AML-193 (cell line): ENCODE results near the gene POP4.

Experiments used
- DNase-seq, 2 experiments: peaks; one replicate each; lab custom pipeline; 2025; lab: John Stamatoyannopoulos, UW

Gene POP4

DNA sequence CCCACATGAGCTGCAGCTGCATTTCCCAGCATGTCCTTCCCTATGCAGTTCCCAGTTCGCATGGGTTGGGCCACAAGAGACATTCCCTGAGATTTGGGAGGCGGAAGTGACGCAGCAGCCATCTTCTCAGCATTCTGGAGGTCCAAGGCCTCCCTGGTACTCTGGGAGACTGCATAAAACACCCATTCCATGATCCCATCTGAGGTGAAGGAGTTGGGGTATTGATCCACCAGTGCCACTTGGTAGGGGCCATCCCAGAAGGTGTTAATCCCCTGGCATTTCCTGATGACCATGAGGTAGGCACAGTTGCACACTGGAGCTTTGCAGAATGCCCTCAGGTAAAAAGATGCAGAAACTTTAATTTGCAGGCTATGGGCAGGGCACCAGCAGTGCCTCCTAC lies 25.4 kb downstream of the POP4 start:
- no peak for DNase-seq

DNA sequence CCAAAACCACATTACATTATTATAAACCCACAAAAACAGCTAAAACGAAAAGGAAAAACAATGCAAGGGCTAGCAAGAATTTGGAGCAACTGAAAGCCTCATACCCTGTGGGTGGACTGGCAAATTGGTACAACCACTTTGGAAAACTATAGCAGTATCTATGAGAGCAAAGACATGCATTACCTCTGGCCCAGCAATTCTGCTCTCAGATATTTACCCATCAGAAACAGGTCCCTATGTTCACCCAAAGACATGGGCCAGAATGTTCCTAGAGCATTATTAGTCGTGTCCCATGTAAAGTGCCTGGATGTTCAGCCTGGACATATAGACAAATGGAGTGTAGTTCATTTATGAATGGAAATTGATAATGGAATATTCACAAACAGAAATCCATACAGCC lies 27.9 kb downstream of the POP4 start:
- DNase-seq = no peak

DNA sequence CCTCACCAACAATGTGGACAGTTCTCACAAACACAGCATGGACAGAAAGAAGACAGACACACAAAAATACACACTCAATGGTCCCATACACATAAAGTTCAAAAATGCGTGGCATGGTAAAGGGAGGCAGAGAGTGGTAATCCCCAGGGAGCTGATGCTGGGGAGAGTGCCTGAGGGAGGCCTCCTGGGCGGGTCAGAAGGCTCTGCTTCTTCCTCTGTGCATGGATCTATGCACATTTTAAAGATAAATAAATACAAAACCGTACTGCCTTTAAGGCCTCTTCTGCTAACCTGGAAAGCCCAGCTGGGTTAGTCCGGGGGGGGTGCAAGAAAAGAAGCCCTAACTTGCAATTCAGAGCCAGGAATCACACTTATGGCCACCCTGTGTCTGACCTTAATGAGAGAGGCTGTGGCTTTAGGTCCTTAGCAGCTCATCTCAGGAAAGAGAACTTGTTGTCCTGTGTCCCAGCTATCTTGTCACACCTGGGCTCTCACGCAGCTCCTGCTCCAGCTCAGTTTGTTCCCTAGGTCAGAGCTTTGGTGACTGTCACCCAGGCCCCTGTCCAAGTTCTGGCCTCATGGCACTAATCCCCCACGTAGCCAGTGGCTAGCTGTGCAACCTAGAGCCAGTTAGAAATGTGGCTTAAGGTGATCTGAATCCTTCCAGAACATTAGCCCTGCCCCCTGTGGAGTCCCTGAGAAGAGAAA lies 28.5 kb downstream of the POP4 start:
- no peak for DNase-seq

DNA sequence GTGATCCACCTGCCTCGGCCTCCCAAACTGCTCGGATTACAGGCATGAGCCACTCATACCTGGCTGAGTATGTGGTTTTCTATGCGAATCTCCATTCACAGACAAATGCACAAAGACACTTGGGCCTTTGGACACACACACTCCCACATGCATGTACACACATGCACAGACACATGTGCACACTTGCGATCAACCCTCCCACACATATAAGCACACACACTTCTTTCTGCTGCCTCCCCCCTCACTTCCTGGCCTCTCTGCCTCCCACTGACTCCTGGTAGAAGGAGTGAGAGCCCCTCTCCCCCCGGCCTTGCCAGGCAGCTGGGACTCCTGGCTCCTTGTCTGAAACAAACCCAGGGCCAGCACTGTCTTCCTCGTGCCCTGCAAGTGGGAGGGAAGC lies 29.9 kb downstream of the POP4 start:
- DNase-seq = no peak

DNA sequence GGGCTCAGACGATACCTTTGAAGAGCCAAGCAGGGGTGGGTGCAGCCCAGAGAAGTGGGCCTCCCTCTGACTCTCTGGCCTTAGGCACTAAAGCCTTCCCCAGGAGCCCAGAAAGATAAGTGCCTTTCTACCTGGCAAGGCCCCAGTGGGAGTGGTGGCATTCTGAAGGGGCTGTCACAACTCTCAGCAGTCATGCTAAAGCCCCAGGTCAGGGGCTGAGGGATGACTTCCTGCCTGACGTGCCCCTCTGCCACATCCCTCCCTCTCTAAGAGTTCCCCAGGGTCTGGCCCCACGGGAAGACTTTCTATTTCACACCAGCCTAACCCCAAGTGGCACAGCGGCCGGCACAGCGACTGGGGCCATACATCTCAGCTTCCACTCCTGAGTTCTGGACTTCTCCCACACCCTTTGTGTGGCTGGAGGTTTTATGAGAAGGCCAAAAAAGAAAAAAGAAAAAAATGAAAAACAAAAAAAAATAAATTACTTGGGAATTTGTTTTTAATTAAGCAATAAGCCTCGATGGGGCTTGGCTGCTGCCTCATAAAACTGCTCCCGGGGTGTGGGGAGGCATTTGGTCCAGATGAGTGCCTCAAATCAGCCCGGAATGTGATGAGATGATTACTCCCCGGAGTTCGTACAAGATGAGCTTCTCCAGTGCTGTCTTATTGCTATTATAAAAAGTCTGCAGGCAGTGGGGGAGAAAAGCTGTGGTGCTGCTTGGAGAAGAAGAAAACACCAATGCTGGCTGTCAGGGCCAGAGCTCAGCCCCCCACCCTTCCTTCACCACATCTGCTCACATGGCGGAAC lies 30.7 kb downstream of the POP4 start:
- DNase-seq = no peak

DNA sequence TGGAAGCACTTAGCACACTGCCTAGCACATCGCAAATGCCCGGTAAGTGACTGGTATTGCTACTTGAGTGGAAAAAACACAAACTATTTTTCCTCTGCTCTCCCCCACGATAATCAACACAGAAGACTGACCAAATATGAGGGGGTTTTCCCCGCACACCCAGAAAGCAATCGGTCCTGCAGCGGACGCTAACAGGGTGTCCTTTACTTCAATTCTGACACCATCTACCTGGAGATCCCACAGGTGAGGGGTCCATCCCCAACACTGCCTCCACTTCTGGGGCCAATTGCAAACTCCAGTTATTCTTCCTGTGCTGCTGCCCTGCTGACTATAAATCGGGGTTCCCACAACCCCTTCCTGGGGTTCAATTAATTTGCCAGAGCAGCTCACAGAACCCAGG lies 33.0 kb downstream of the POP4 start:
- DNase-seq = no peak

DNA sequence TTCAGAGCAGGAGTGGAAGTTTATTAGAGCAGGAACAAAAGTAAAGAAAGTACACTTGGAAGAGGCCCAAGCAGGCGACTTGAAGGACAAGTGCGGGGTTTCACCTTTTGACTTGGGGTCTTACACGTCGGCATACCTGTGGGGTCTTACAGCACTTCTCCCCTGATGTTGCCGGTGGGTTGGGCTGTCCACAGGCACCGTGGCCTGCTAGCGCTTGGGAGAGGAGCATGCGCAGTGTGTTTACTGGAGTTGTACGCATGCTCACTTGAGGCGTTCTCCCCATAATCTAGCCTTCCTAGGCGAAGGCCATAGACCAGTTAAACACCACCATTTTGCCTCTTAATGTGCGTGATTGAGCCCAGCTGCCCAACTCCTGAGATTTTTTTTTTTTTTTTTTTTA lies 34.1 kb downstream of the POP4 start:
- DNase-seq = no peak

DNA sequence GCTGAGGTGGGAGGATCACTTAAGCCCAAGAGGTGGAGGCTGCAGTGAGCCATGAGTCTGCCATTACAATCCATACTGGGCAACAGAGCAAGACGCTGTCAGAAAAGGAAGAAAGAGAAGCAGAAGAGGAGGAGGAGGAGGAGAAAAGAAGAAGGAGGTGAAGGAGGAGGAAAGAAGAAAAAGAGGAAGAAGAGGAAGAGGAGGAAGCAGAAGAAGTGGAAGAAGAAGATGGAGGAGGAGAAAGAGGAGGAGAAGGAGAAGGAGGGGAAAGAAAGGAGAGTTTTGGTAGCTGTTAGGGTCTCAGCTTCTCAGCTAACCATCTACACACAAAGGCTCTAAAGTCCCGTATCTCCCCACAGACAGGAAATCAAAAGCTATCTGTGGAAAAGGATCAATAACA lies 35.5 kb downstream of the POP4 start:
- DNase-seq = no peak

DNA sequence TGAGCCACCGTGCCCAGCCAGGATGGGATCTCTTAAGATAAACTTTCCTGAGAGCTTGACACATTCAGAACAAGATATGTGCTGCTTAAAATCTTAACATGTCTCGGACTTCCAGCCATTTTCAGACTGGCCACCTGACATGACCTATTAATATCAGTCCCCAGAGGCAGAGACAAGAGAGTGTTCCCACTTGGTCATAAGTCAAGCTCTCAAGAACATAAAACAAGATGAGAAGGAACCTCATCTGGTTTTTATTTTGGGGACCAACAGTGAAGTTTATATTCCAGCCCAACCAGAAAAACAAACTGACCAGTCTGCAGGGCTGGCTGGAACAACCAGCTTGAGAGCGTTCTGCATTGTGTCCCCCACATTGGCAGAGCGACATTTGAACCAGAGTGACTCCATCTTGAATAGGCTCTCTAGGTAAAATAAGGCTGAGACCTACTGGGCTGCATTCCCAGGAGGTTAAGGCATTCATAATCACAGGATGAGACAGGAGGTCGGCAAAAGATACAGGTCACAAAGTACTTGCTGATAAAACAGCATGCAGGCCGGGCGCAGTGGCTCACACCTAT lies 37.4 kb downstream of the POP4 start:
- no peak for DNase-seq

DNA sequence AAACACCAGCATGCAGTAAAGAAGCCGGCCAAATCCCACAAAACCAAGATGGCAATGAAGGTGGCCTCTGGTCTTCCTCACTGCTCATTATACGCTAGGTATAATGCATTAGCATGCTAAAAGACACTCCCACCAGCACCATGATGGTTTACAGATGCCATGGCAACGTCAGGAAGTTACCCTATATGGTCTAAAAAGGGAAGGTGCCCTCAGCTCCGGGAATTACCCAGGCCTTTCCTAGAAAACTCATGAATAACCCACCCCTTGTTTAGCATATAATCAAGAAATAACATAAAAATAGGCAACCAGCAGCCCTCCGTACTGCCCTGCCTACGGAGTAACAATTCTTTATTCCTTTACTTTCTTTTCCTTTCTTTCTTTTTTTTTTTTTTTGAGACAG lies 38.1 kb downstream of the POP4 start:
- no peak for DNase-seq

DNA sequence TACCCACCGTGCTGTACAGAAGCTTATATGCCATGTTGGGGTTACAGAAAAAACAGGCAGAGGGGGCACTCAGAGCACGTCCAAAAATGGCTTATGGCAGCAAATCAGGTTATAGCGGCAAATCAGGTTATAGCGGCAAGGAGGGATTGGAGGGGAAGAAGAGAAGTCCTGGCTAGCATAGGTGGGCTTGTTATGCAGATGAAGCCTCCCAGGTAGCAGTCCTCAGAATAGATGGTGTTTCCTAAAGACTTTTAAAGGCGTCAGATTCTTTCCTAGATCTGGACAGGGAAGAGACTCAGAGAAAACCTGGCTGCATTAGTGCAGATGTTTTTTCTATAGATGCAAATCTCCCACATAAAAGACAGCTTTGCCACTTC lies 39.4 kb downstream of the POP4 start:
- no peak for DNase-seq

DNA sequence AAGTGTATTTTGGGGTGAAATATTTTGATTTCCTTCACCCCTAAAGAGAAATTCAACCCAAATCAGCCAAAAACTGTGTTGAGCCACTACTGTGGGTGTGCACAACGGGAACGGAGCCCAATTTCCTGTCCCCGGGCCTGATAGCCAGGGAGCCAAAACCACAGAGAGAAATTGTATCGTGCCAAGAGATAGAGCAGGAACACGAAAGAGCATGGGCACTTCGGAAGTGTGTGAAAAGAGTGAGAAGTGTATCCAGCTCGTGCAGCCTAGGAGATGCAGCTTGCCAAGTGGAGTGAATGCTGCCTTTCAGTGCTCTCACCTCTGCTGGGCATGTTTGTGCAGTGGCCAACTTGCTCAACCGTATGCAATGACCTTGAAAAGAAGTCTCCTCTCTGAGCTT lies 39.8 kb downstream of the POP4 start:
- peak; percentile 53 to 64 for DNase-seq

DNA sequence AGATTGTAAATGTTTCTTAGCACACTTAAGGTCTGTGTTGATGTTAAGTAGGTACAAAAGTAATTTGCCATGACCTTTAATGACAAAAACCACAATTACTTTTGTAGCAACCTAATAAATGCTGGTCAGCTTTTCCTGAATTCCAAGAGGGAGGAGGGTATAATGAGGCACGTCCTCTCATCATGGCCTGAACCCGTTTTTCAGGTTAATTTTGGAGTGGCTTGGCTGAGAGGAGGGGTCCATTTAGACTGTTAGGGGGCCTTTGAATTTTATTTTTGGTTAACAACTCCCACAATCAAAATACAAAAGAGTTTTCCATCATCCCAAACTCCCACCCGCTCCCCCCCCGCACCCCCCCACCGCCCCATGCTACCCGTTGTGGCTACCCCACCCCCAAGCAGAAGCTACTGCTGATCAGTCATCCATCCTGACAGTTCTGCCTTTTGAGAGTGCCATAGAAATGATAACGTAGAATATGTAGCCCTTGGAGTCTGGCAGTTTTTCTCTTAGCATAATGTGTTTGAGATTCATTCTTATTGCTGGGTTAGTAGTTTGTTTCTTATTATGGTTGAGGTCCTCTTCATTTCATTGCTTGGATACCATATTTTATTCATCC lies 44.8 kb downstream of the POP4 start:
- no peak for DNase-seq

DNA sequence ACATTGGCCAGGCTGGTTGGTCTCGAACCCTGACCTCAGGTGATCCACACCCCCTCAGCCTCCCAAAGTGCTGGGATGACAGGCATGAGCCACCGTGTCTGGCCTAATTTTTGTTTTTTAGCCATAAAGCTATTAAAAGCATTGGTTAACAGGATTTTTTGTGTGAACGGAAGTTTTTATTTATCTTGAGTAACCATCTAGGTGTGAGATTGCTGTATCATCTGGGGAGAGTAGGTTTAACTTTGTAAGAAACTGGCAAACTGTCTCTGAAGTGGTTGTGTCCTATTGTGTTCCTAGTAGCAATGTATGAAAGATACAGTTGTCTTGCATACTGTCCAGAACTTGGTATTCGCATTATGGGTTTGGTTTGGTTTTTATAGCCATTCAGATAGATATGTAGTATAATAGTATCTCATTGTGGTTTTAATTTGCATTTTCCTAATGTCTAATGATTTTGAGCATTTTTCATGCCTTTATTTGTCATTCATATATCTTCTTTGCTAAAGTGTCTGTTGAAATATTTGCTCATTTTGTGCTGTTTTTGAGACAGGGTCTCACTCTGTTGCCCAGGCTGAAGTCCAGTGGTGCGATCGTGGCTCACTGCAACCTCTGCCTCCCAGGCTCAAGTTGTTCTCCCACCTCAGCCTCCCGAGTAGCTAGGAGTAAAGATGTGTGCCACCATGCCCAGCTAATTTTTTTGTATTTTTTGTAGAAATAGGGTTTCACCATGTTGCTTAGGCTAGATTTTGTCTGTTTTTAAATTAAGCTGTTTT lies 45.7 kb downstream of the POP4 start:
- DNase-seq = no peak

DNA sequence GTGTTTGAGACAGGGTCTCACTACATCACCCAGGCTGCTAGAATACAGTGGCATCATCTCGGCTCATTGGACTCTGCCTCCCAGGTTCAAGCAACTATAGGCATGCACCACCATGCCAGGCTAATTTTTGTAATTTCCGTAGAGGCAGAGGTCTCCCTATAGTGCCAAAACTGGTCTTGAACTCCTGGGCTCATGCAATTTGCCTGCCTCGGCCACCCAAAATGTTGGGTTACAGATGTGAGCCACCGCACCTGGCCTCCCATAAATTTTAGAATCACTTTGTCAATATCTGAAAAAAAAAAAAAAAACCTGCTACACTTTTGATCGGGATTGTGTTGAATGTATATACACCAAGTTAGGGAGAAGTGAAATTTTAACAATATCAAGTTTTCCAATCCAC lies 47.3 kb downstream of the POP4 start:
- no peak for DNase-seq

DNA sequence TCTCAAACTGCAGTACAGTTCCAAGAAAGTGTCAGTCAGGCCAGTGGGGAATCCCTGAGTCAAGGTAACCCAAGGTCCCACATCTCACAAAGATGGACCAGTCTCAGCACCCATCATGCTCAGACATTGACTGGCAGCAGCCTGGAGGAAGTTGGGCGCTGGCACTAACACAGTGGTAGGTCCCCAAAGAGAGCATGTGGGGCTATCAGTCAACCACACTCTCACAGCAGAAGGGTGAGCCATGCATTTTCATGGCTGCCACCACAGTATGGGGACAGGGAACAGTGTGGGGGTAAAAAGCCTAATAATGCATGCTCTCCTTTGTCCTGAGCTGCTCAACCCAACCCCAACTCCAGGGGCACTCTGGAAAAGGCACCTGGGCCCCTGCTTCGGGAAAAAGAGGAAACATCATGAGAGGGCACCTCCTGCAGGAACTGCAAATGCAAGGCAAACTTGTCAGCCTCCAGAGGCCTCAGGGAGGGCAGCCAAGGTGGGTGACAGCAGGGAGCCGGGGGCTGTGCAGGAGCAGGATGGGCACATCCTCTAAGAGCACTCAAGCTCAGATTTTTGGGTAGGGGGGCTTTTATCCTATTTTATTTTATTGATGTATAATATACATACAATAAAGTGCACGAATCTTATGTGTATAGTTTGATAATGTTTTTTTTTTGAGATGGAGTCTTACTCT lies 49.7 kb downstream of the POP4 start:
- DNase-seq = no peak

DNA sequence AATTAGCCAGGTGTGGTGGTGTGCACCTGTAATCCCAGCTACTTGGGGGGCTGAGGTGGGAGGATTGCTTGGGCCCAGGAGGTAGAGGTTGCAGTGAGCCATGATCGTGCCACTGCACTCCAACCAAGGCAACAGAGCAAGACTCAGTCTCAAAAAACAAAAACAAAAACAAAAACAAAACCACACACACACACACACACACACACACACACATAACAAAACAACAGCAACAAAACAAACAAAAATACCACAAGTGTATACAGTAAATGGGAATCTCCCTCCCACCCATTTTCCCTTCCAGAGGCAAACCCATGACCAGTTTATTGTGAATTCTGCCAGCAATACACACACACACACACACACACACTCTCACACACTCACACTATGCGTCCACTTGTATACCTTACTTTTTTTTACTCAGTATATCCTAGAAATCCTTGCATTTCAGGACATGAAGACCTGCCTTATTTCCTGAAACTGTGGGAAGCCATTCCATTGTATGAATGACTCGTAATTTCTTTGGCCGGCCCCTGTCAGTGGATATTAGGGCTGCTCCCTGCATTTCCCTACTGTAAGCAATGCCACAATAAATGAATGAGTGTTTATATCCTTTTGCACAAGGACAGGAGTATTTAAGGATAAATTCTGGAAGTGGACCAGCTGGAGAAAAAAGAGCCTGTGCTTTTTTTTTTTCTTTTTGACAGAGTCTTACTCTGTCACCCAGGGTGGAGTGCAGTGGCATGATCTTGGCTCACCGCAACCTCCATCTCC lies 52.3 kb downstream of the POP4 start:
- no peak for DNase-seq

DNA sequence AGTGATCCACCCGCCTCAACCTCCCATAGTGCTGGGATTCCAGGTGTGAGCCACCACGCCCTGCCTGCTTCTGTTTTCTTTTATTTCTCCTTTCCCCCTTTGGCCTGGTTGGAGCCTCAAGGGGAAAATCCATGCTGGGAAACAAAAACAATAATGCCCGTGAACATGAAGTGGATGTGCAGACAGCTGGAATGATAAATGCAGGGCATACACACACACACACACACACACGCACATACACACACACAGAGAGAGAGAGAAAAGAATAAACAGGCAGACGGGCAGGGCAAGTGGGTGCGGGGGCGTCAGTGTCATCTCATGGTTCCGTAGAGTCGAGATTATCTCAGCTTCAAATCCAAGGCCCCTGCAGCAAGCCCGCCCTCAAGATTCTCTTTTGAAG lies 54.8 kb downstream of the POP4 start:
- DNase-seq = no peak

DNA sequence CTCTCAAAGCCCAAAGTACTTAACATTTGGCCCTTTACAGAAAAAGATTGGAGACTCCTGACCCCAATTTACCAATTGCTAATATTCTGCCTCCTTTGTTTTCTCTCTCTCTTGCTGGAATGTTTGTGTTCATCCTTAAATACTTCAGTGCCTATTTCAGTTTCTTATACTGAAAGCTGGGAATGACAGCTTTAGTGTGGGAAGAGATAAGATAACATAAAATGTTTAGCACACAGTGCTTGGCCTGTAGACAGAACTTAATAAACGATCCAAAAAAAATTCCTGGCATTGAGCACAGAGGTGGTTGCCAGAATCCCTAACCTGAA lies 56.2 kb downstream of the POP4 start:
- no peak for DNase-seq

DNA sequence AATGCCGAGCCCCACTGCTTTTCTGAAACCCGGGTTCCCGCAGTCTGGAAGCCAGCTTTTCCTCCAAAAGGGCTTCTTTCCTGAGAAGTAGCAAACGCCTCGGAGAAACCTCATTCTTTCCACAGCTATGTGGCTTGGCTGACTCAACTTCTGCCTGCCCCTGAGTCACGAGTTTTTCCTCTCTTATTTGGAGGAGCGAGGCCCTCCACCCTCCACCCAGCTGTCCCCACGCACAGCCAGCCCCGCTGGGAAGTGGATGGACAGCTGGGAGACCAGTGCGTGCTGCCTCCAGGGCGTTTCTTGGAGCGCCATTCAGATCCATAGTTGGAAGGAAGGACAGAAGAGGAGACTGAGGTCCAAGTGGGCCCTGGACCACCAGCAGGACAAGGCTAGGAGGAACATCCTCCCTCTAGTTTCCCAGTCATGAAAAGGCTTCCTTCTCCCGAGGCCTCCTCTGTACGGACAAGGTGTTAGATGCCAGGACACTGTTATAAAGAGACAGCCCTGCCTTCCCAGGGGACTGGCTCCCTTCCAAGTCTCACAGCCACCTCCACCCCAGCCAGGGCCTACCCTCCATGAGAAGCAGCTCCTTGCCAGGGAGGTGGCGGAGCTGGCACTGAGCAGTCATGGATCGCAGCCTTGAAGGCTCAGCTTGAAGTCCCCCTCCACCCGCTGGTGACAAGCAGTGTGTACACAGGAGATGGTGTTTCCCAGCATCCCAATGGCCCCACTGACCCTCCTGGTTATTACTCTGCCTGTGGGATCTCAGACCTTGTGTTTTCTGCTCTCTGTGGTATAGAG lies 56.7 kb downstream of the POP4 start:
- peak in 1 of 2 experiments; percentile 22 for DNase-seq
